Activated CD8-positive, alpha-beta memory T cell treated with anti-CD3 and anti-CD28 coated beads for 48 hours (primary cell): Measurements from ENCODE around the gene SCAMP5.

Source experiments
- DNase-seq, 3 experiments: peaks; one replicate each; pipeline ENCODE4 v3.0.0-alpha.2; 2020; ENCODE audit warnings: low read depth in 2 of 3, low spot score in 2 of 3

The SCAMP5 gene

GRCh38 chr15:75067123-75067830, 71.9 kb downstream of the SCAMP5 start:
- no peak for DNase-seq

- no peak for DNase-seq
These were observed 73.4 kb downstream of the SCAMP5 start for GRCh38 chr15:75068748-75069147.

- no peak for DNase-seq
These were observed 74.0 kb downstream of the SCAMP5 start for GRCh38 chr15:75069301-75069925.

GRCh38 chr15:75070674-75071073, 75.3 kb downstream of the SCAMP5 start:
- no peak for DNase-seq
